NB4 (cell line): ENCODE data around the gene AGPAT2.
A peak's percentile ranks its signal among the peaks of the same experiment; 100 is the strongest.

Experiments
- DNase-seq: peaks from one replicate; pipeline ENCODE4 v3.0.0; 2010; ENCODE audit warnings: low read depth
- H3K4me3 ChIP-seq: one replicate; pipeline ENCODE4 v1.5.1; 2011; ENCODE audit warnings: mild to moderate bottlenecking, low read depth, low read length, moderate library complexity
- CTCF ChIP-seq: IDR thresholded peaks from one replicate; pipeline ENCODE4 v1.5.1; 2012; ENCODE audit warnings: low read depth, low read length
- MYC ChIP-seq: IDR thresholded peaks from 2 replicates; pipeline ENCODE4 v1.6.1; 2011; ENCODE audit warnings: low read depth, low read length
- POLR2A ChIP-seq: IDR thresholded peaks from 2 replicates; pipeline ENCODE4 v1.6.1; 2011; ENCODE audit warnings: mild to moderate bottlenecking; ENCODE audit not compliant: insufficient read length; ENCODE audit errors: extremely low read depth
- TF ChIP-seq, protein P1 (sequence below): IDR thresholded peaks from 2 replicates; pipeline ENCODE4 v1.6.1; 2011; ENCODE audit warnings: low read depth, low read length

Gene AGPAT2

GRCh38 chr9:136729926-136730325, 42.7 kb upstream of the AGPAT2 start:
- no peak for DNase-seq
- no peak overlapping the region for H3K4me3 ChIP-seq
- no peak for TF ChIP-seq CTCF
- no peak for TF ChIP-seq MYC
- no peak for TF ChIP-seq POLR2A
- TF ChIP-seq, protein P1, sequence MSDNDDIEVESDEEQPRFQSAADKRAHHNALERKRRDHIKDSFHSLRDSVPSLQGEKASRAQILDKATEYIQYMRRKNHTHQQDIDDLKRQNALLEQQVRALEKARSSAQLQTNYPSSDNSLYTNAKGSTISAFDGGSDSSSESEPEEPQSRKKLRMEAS: no peak

- TF ChIP-seq MYC (no peak), POLR2A (no peak), CTCF (no peak)
- TF ChIP-seq, protein P1: no peak
- peak; percentile 51 for DNase-seq
- H3K4me3 ChIP-seq: peak overlapping the region; percentile 67
Measured at GRCh38 chr9:136729144-136729543, 41.9 kb upstream of the AGPAT2 start.

- TF ChIP-seq MYC: no peak
- no peak for TF ChIP-seq POLR2A
- TF ChIP-seq, protein P1: no peak
- no peak for TF ChIP-seq CTCF
- peak; percentile 62 for DNase-seq
- H3K4me3 ChIP-seq: peak overlapping the region; percentile 67
Measured at GRCh38 chr9:136728548-136729123, 41.4 kb upstream of the AGPAT2 start.

- TF ChIP-seq, protein P1: peak; percentile 95
- peak; percentile 99 for TF ChIP-seq POLR2A
- peak; percentile 55 for TF ChIP-seq CTCF
- peak; percentile 99 for TF ChIP-seq MYC
- peak overlapping the region; percentile 87 for H3K4me3 ChIP-seq
- peak; percentile 90 for DNase-seq
Measured at GRCh38 chr9:136728080-136728547, 40.9 kb upstream of the AGPAT2 start.

GRCh38 chr9:136726631-136727191, 39.5 kb upstream of the AGPAT2 start:
- TF ChIP-seq, protein P1: no peak
- peak; percentile 30 for TF ChIP-seq CTCF
- DNase-seq: peak; percentile 68
- peak overlapping the region; percentile 87 for H3K4me3 ChIP-seq
